T-helper 2 cell (primary cell): ENCODE measurements around the gene HDAC4.

Source experiments
- DNase-seq, 5 experiments: peaks; one replicate each; pipeline versions ENCODE4 v3.0.0 to v3.0.0-alpha.2; 2012 to 2022

HDAC4 gene

GRCh38 chr2:239152239-239152915, 248.4 kb downstream of the HDAC4 start:
- no peak for DNase-seq

- no peak for DNase-seq
Measured at GRCh38 chr2:239151201-239152131, 249.4 kb downstream of the HDAC4 start.

GRCh38 chr2:239150125-239151011, 250.5 kb downstream of the HDAC4 start:
- peak in 2 of 5 experiments; percentile 54 to 78 for DNase-seq

- no peak for DNase-seq
Measured at GRCh38 chr2:239149501-239149900, 251.3 kb downstream of the HDAC4 start.

- DNase-seq = peak in 1 of 5 experiments; percentile 1
Measured at GRCh38 chr2:239148495-239149200, 252.2 kb downstream of the HDAC4 start.

GRCh38 chr2:239147376-239147775, 253.4 kb downstream of the HDAC4 start:
- DNase-seq = peak in 1 of 5 experiments; percentile 3

GRCh38 chr2:239146741-239147181, 254.1 kb downstream of the HDAC4 start:
- no peak for DNase-seq

- DNase-seq = peak in 1 of 5 experiments; percentile 29
Measured at GRCh38 chr2:239146011-239146641, 254.7 kb downstream of the HDAC4 start.

GRCh38 chr2:239145601-239146000, 255.2 kb downstream of the HDAC4 start:
- no peak for DNase-seq

- DNase-seq = no peak
Measured at GRCh38 chr2:239145106-239145505, 255.7 kb downstream of the HDAC4 start.

- DNase-seq = no peak
Measured at GRCh38 chr2:239144713-239144999, 256.2 kb downstream of the HDAC4 start.

GRCh38 chr2:239143858-239144712, 256.7 kb downstream of the HDAC4 start:
- peak in 1 of 5 experiments; percentile 48 for DNase-seq

- peak in 1 of 5 experiments; percentile 19 for DNase-seq
Measured at GRCh38 chr2:239142806-239143205, 258.0 kb downstream of the HDAC4 start.

GRCh38 chr2:239142296-239142695, 258.5 kb downstream of the HDAC4 start:
- DNase-seq = no peak

GRCh38 chr2:239141021-239141760, 259.6 kb downstream of the HDAC4 start:
- no peak for DNase-seq

GRCh38 chr2:239140346-239141020, 260.3 kb downstream of the HDAC4 start:
- DNase-seq = no peak

- DNase-seq = no peak
Measured at GRCh38 chr2:239139566-239139965, 261.3 kb downstream of the HDAC4 start.

- DNase-seq = no peak
Measured at GRCh38 chr2:239139101-239139500, 261.7 kb downstream of the HDAC4 start.

- DNase-seq = no peak
Measured at GRCh38 chr2:239138610-239139009, 262.2 kb downstream of the HDAC4 start.
